H1 (cell line): ENCODE data around the gene KDSR. TPM values are rescaled to one million over a fixed set of nuclear protein-coding genes. Genes with fewer than 3 reads are reported as not detected.

ENCODE experiments used
- CREB1 ChIP-seq: IDR thresholded peaks from 2 replicates; pipeline ENCODE4 v1.6.1; 2012; ENCODE audit warnings: inconsistent platforms
- SRF ChIP-seq: IDR thresholded peaks from 2 replicates; pipeline ENCODE4 v1.6.1; 2011; ENCODE audit warnings: mild to moderate bottlenecking, low read depth, low read length, moderate library complexity
- polyA plus RNA-seq, 7 experiments: library from polyadenylated mRNA; depleted of rRNA in 3 of 7; stranded (reverse) in 5 of 7; unstranded in 2 of 7; fragments of >200 nt in 5 of 7; fragments of 200-250 nt in 2 of 7; gene quantifications; 1 replicate in 5 of 7; 2 replicates in 1 of 7; 4 replicates in 1 of 7; pipeline versions ENCODE4 v1.2.1 to v1.2.3, GENCODE V29; 2011 to 2013; ENCODE audit warnings: missing spikeins in 2 of 7, mixed read lengths in 2 of 7
- total RNA-seq: library from RNA; stranded (reverse); fragmentation: NEBNext Ultra II Directional; extraction: Animal tissue kit (Norgen Biotek cat#: 25700); gene quantifications from 2 replicates; pipeline ENCODE4 v1.2.1, GENCODE V29; 2021

Gene KDSR
- total and polyA plus RNA-seq, 2 of the 8 experiments (the other 6 are each of a cell fraction or from before 2014, with no cell fraction given) = 12.4 to 50.5 TPM

DNA sequence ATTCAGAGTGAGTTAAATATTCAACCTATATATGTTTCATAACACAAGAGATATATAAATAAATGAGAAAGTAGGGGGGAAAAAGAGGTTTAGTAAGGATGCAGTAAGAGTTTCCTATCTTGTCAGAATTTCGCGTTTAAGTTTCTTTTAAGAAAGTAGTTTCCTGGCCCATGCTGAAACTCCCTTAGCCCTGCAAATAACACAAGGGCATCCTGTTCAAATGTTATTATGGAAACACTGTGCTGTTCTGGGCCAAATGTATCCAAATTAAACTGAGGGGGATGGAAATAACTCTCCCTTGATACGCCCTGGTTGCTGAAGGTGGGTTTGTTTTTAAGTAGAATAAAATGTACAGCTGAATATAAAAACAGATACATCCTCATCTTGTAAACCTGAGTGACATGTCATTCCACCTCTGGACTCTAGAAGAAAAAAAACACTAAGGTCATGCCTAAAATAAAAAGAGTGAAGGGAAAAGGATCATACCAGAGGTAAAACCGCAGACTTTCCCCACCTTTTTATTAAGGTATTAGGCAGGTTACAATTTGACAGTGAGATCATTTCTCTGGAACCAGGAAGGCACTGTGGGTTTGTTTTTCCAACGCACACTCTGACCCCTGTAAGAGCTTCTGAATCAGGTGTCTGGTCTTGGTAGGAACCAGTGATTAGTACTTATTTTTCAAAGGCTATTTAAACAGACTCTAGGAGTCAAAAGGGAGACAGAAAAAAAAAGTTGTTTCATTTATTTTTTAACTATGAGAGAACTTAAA is 64.2 kb downstream of the KDSR start (continued):
- TF ChIP-seq SRF (no peak), CREB1 (no peak)
